HCT116 (cell line): ENCODE measurements around the gene FCN3. TPM values are rescaled to one million over a fixed set of nuclear protein-coding genes. Genes with fewer than 3 reads are reported as not detected.
A peak's percentile ranks its signal among the peaks of the same experiment; 100 is the strongest.

ENCODE experiments used
- ATAC-seq: fragments of 200-7000 bp; cut with Tn5 transposase; 2 replicates; pipeline ENCODE4 v1.9.1; 2020; ENCODE audit warnings: mild to moderate bottlenecking, moderate library complexity
- BruUV-seq: library from RNA; stranded (reverse); fragments of 400-500 nt; replicated peaks from 2 replicates; lab custom pipeline; 2021; lab: Mats Ljungman, UMichigan
- CTCF ChIA-PET: fragments of 300-600 bp; sonication (Branson Sonifier 250); formaldehyde crosslinking; loops from one replicate; lab custom pipeline; 2021; ENCODE audit warnings: antibody characterized with exemption; lab: Charles Lee
- POLR2A ChIA-PET: fragments of 300-600, 350-600 bp; sonication (Branson Sonifier 250); formaldehyde crosslinking; loops from one replicate; lab custom pipeline; 2021; ENCODE audit warnings: antibody characterized with exemption; lab: Charles Lee
- RAD21 ChIA-PET, 2 experiments: fragments of 300-600 bp; sonication (Branson Sonifier 250); formaldehyde crosslinking; loops; one replicate each; lab custom pipeline; 2023; ENCODE audit warnings: low total read pairs in 2 of 2; ENCODE audit not compliant: uncharacterized antibody in 2 of 2, unreplicated experiment in 2 of 2, low non-redundant PET in 1 of 2; lab: Charles Lee
- DNase-seq: peaks from one replicate; pipeline ENCODE4 v3.0.0-alpha.2; 2010; ENCODE audit warnings: low read depth, low spot score
- H2AFZ ChIP-seq: fragments of 200-600 bp; shearing (Covaris generic), sonication (generic); 2 replicates; pipeline ENCODE4 v1.6.1; 2017; ENCODE audit warnings: low read depth, mixed run types, mixed read lengths, antibody characterized with exemption, low read length; ENCODE audit not compliant: poor library complexity, severe bottlenecking
- H3K27ac ChIP-seq: 2 replicates; pipeline ENCODE4 v1.5.1; 2012; ENCODE audit warnings: low read depth, low read length
- H3K27me3 ChIP-seq: fragments of 200-600 bp; sonication (generic); 2 replicates; pipeline ENCODE4 v1.6.1; 2016; ENCODE audit warnings: mixed run types, low read length, mixed read lengths; ENCODE audit not compliant: insufficient read depth
- H3K36me3 ChIP-seq, 2 experiments: fragments of 200-500 bp in 1 of 2; fragments of 200-600 bp in 1 of 2; sonication (Bioruptor generic) in 1 of 2; sonication (generic) in 1 of 2; 2 replicates each; pipeline versions ENCODE4 v1.5.1 to v1.6.1; 2014 to 2016; ENCODE audit warnings: low read length in 2 of 2, inconsistent platforms in 1 of 2, mixed read lengths in 1 of 2, mixed run types in 1 of 2; ENCODE audit not compliant: insufficient read depth in 2 of 2, control insufficient read depth in 1 of 2
- H3K4me1 ChIP-seq, 2 experiments: fragments of 200-600 bp in 1 of 2; sonication (generic) in 1 of 2; 2 replicates each; pipeline versions ENCODE4 v1.5.1 to v1.6.1; 2012 to 2017; ENCODE audit warnings: low read length in 2 of 2, inconsistent platforms in 1 of 2, mild to moderate bottlenecking in 1 of 2, mixed read lengths in 1 of 2, mixed run types in 1 of 2, moderate library complexity in 1 of 2; ENCODE audit not compliant: insufficient read depth in 2 of 2, control insufficient read depth in 1 of 2
- H3K4me2 ChIP-seq: fragments of 200-600 bp; sonication (generic); 2 replicates; pipeline ENCODE4 v1.6.1; 2017; ENCODE audit warnings: mixed run types, low read length, mixed read lengths
- H3K4me3 ChIP-seq, 2 experiments: fragments of 200-600 bp in 1 of 2; sonication (generic) in 1 of 2; replicated peaks in 1 of 2; 2 replicates each; pipeline ENCODE4 v1.5.1; 2011 to 2016; ENCODE audit warnings: low read length in 2 of 2, control low read depth in 1 of 2, low read depth in 1 of 2, mild to moderate bottlenecking in 1 of 2, mixed read lengths in 1 of 2, mixed run types in 1 of 2
- H3K79me2 ChIP-seq: fragments of 200-600 bp; sonication (generic); 2 replicates; pipeline ENCODE4 v1.6.1; 2017; ENCODE audit warnings: mild to moderate bottlenecking, mixed run types, low read length, moderate library complexity, mixed read lengths; ENCODE audit not compliant: insufficient read depth
- H3K9ac ChIP-seq: fragments of 200-600 bp; sonication (generic); 2 replicates; pipeline ENCODE4 v1.6.1; 2016; ENCODE audit warnings: low read length, mixed read lengths
- H3K9me2 ChIP-seq: fragments of 200-600 bp; sonication (generic), shearing (Covaris generic); 2 replicates; pipeline ENCODE4 v1.6.1; 2017; ENCODE audit warnings: mixed run types, mild to moderate bottlenecking, moderate library complexity; ENCODE audit not compliant: insufficient read depth
- H3K9me3 ChIP-seq, 2 experiments: fragments of 200-500 bp in 1 of 2; fragments of 200-600 bp in 1 of 2; sonication (Bioruptor generic) in 1 of 2; sonication (generic) in 1 of 2; 2 replicates each; pipeline ENCODE4 v1.6.1; 2014 to 2017; ENCODE audit warnings: low read length in 2 of 2, mixed read lengths in 2 of 2, inconsistent platforms in 1 of 2, low read depth in 1 of 2, mild to moderate bottlenecking in 1 of 2, mixed run types in 1 of 2, moderate library complexity in 1 of 2; ENCODE audit not compliant: control insufficient read depth in 1 of 2, insufficient read depth in 1 of 2
- H4K20me1 ChIP-seq: fragments of 200-600 bp; sonication (generic), shearing (Covaris generic); 2 replicates; pipeline ENCODE4 v1.6.1; 2017; ENCODE audit warnings: mixed run types, mild to moderate bottlenecking, moderate library complexity; ENCODE audit not compliant: insufficient read depth
- ATF3 ChIP-seq: IDR thresholded peaks from 2 replicates; pipeline ENCODE4 v1.6.1; 2012
- CEBPB ChIP-seq: IDR thresholded peaks from 2 replicates; pipeline ENCODE4 v1.6.1; 2012; ENCODE audit warnings: low read depth
- CTCF ChIP-seq, 3 experiments: fragments of 200-600 bp in 1 of 3; sonication (generic) in 1 of 3; IDR thresholded peaks in 2 of 3; conservative IDR thresholded peaks in 1 of 3; 2 replicates each; pipeline ENCODE4 v1.5.1; 2012 to 2017; ENCODE audit warnings: low read depth in 2 of 3, low read length in 2 of 3, antibody characterized with exemption in 1 of 3, borderline replicate concordance in 1 of 3, control low read depth in 1 of 3, mild to moderate bottlenecking in 1 of 3, mixed read lengths in 1 of 3, mixed run types in 1 of 3, moderate library complexity in 1 of 3; ENCODE audit not compliant: insufficient read depth in 1 of 3
- EGR1 ChIP-seq: IDR thresholded peaks from 2 replicates; pipeline ENCODE4 v1.6.1; 2012; ENCODE audit warnings: low read depth
- ELF1 ChIP-seq: IDR thresholded peaks from 2 replicates; pipeline ENCODE4 v1.6.1; 2012; ENCODE audit warnings: low read depth, borderline replicate concordance
- FOSL1 ChIP-seq: IDR thresholded peaks from 2 replicates; pipeline ENCODE4 v1.6.1; 2012; ENCODE audit warnings: low read depth
- POLR2A ChIP-seq: IDR thresholded peaks from 2 replicates; pipeline ENCODE4 v1.7.0; 2011; ENCODE audit warnings: borderline replicate concordance; ENCODE audit not compliant: insufficient read depth, insufficient read length; ENCODE audit errors: extremely low read depth
- POLR2AphosphoS5 ChIP-seq: IDR thresholded peaks from 2 replicates; pipeline ENCODE4 v1.6.1; 2011; ENCODE audit warnings: mild to moderate bottlenecking, low read depth, low read length, moderate library complexity
- RAD21 ChIP-seq: IDR thresholded peaks from 2 replicates; pipeline ENCODE4 v1.6.1; 2012; ENCODE audit warnings: low read depth, mild to moderate bottlenecking
- ZBTB33 ChIP-seq: IDR thresholded peaks from 2 replicates; pipeline ENCODE4 v1.6.1; 2011; ENCODE audit warnings: mild to moderate bottlenecking, low read length, moderate library complexity; ENCODE audit not compliant: insufficient replicate concordance; ENCODE audit errors: extremely low read depth
- ZFX ChIP-seq: fragments of 450-650 bp; IDR thresholded peaks from 2 replicates; pipeline ENCODE4 v1.6.1; 2017
- intact Hi-C: fragments of 100-400 bp; cut with micrococcal nuclease; formaldehyde crosslinking; loops from 2 replicates; pipeline ENCODE4 v1.10.0; 2022
- total RNA-seq: library from RNA; stranded (reverse); gene quantifications from one replicate; pipeline ENCODE4 v1.2.1, GENCODE V29; 2021; ENCODE audit not compliant: unreplicated experiment

The FCN3 gene
- total RNA-seq, 1 experiment from 2014 or later, result 1.2 TPM

- TF ChIP-seq POLR2AphosphoS5 (no peak), CEBPB (no peak), RAD21 (no peak), ZFX (no peak), ATF3 (no peak), EGR1 (no peak), FOSL1 (no peak), ZBTB33 (no peak), POLR2A (no peak)
- TF ChIP-seq, all 23 proteins: peak for 0
Observed at GRCh38 chr1:27372022-27372807, 2.4 kb downstream of the FCN3 start (continued).

GRCh38 chr1:27368869-27369582 lies 5.6 kb downstream of the FCN3 start:
- no TSS peak for BruUV-seq
- no peak overlapping the region for H3K27ac ChIP-seq
- no peaks in the 10 kb centered on the region for H4K20me1 ChIP-seq
- ChIA-PET RAD21 (interaction anchor here (0.6 to 1.5 kb wide), 5 partner anchors 12 to 68 kb away, joined by 3 to 6 read pairs (median 4); no protein-coding TSS in a partner anchor), CTCF (interaction anchor here (0.6 to 1.6 kb wide), 5 partner anchors 8 to 69 kb away, joined by 3 to 6 read pairs (median 4); partner anchors contain the start of gene CD164L2), POLR2A (no interaction called here)
- DNase-seq (no peak), ATAC-seq (no peak)
- H3K79me2 ChIP-seq, result peaks cover 3% of the 10 kb centered on the region; the same call in 1 of the 2 replicates
- no peak overlapping the region for H2AFZ ChIP-seq
- H3K9me2 ChIP-seq, result no peaks in the 10 kb centered on the region
- intact Hi-C loops, result no loop called here
- H3K27me3 ChIP-seq, result no peaks in the 10 kb centered on the region
- no peak overlapping the region for H3K9ac ChIP-seq
- no peaks in the 10 kb centered on the region for H3K9me3 ChIP-seq
- H3K4me3 ChIP-seq, result no peak overlapping the region
- TF ChIP-seq ELF1 (no peak), CTCF (IDR thresholded peaks at IDR 0.05 in 2 of 3, conservative IDR thresholded peaks at IDR 0.05 in 1 of 3; ENCODE audit: borderline replicate concordance in 1 of 3, insufficient read depth in 1 of 3, low read depth in 2 of 3, low read length in 2 of 3) (peak; percentile 16 to 66 (median 38); a peak in 3 of 6 replicates), RAD21 (peak; percentile 69; the same call in 1 of the 2 replicates)
- peaks cover 12 to 32% of the 10 kb centered on the region in 2 experiments for H3K4me1 ChIP-seq
- H3K4me2 ChIP-seq, result no peak overlapping the region
- H3K36me3 ChIP-seq, result peaks cover 0 to 4% of the 10 kb centered on the region in 2 experiments; a peak in 1 of 4 replicates
